HG02852 (cell line): Measurements from ENCODE around the gene MYO1A.

Experiments
- ATAC-seq: cut with Tn5 transposase; IDR thresholded peaks from one replicate; pipeline ENCODE4 v1.9.1; 2021; ENCODE audit warnings: mild to moderate bottlenecking, moderate library complexity; ENCODE audit not compliant: unreplicated experiment

MYO1A gene

GRCh38 chr12:57049890-57050289 is at the start of gene MYO1A:
Gene MYO1A (minus strand): TSS chr12:57050129. CDS start chr12:57048323, 1,806 bp downstream.
- ATAC-seq = no peak

- no peak for ATAC-seq
Measured at GRCh38 chr12:57099047-57099714, 49.3 kb upstream of the MYO1A start.

GRCh38 chr12:57098546-57098945 is 48.6 kb upstream of the MYO1A start:
- no peak for ATAC-seq

GRCh38 chr12:57097554-57097835 is 47.6 kb upstream of the MYO1A start:
- ATAC-seq = no peak

DNA sequence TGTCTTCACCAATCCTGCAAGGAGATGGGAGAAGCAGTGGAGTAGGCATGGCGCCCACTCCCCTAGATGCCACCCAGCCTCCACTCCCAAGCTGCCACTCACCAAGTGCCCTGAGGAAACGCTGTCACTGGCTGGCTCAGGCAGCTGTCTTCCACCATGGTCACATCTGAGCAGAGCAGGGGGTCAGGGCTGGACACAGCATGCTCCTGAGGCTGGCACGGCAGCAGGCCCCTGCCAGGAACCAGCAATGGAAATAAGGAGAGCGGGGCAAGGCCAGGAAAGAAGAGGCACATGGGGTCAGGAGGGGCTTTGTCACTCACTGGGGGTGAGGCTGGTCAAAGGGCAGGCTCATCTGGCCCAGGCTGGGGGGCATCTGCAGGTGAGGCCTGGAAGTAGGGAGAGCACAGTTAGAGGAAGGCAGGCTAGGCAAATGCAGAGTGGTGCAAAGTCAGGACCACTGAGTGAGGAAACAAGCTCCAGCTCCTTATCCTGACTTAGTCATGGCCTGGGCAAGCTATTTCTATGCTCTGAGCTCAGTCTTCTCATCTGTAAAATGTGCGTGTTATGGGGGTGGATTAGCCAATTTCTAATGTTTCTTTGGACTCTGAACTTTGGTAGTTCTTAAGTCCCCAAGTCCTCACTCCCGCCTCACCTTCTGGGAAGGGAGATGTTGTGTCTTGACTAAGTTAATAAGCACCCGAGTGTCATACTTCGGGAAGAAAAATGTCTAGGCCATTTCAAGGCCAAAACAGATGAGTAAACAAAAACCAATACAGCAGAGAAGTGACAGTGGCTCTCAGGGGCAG is 47.0 kb upstream of the MYO1A start:
- no peak for ATAC-seq

DNA sequence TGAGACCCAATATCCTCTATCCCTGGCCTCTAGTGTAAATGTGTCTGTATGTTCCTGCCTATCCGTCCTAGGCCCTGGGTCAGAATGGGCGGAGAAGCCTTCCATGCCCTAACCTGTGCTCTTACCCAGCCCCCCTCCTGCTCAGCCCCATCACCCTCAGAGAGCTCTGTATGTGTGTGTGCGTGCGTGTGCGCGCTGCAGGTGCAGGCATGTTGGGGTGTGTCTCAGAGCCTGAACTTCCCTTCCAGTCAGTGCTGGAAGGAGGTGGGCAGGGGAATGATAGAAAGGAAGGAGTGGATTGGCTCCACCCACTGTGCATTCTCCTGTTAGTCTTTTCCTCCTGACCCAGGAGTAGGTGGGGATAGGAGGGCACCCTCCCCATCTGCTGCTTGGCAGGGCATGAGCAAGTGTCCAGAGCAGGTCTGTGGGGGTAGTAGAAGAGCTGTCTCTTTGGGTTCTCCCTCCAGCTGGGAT is 46.2 kb upstream of the MYO1A start:
- ATAC-seq = no peak

GRCh38 chr12:57095440-57095839 is 45.5 kb upstream of the MYO1A start:
- no peak for ATAC-seq

DNA sequence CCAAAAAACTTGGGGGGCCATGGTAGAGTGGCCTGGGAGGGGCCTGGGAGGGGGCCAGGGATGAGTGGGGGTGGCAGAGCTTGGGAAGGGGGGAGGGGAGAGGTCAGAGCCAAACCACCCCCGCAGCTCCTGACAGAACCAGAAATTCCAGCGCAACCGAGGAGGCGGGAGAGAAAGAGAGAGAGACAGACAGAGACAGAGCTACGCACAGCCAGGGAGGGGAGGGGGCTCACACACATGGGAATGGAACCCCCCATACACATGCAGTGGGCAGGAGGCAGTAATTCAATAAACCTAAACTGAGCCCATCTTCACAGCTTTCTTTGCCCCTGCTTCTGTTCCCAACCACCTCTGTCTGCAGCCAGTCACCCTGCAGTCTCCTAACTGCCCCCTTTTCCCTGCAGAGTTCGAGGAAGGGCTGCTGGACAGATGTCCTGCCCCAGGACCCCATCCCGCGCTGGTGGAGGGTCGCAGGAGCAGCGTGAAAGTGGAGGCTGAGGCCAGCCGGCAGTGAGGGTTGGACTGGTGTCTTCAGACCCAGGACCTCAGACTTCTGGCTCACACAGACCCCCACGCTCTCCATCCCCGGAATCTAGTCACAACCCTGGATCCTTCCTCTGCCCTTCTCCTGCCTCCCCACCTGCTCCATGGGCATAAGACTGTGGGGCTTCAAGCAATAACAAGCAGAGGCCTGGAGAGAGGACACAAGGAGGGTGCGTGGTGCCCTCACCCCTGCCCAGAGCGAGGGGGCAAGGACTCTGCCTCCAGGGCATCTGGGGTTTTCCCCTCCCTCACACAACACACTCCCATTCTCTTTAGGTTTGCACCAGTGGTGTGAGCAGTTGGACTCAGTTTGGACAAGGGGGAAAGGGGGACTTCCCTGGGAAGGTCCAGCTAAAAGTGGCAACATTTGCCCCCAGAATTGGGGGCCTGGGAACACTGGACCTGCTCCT is 44.6 kb upstream of the MYO1A start:
- ATAC-seq = no peak

DNA sequence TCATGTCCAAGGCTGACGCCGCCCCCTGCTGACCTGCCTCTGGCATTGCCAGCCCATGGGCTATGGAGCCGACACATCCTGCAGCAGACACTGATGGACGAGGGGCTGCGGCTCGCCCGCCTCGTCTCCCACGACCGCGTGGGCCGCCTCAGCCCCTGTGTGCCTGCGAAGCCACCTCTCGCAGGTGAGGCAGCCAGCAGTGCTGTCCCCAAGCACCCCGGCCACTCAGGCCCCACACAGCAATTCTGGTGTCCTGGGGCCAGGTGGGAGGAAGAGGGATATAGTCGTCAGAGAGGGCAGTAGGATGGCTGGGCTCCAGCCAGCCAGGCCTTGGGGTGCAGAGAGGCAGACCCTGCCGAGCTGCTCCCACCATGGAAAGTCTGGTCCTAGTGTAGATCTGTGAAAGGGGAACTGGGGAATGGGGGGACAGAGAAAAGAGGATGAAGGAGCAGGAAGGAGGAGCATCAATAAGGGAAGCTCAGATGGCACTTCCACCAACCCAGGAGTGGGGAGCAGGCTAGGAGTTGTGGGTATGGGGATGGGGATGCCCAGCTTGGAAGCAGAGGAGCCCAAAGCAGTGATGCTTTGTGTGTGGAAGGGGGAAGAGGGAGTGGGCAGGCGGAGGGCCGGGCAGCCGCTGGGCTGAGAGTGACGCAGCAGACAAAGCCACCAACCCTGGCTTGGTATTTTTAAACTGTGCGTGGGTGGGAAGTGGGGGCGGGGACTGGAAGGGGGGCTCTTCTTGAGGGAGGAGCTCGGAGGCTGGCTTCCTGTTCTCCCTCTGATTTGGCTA is 43.7 kb upstream of the MYO1A start:
- ATAC-seq = peak; percentile 28

GRCh38 chr12:57092876-57093414 is 43.0 kb upstream of the MYO1A start:
- ATAC-seq = no peak

GRCh38 chr12:57092529-57092862 is 42.6 kb upstream of the MYO1A start:
- ATAC-seq = no peak

DNA sequence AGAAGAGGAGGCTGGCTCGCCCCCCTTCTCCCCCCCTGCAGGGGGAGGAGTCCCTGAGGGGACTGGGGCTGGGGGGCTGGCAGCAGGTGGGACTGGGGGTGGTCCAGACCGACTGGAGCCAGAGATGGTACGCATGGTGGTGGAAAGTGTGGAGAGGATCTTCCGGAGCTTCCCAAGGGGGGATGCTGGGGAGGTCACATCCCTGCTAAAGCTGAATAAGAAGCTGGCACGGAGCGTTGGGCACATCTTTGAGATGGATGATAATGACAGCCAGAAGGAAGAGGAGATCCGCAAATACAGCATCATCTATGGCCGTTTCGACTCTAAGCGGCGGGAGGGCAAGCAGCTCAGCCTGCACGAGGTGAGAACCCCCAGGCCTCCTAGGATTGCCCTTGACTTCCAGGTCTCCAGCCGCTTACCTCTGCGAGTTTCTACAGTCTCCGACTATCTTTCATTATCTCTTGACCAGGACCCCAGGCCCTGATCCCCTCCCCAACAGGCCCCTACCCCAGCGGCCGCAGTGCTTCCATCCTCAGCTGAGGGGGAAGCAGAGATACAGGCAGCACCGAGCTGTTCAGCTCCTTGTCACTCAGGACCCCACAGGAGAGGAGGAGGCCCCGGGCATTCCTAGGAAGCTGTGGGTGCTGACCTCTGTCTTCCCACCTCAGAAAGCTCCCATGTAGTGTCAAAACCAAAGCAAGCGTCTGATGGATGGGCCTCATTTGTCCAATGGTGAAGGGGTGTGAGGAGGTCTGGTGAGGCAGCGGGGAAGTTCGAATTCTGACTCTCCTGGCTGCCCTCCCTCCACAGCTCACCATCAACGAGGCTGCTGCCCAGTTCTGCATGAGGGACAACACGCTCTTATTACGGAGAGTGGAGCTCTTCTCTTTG is 42.0 kb upstream of the MYO1A start:
- ATAC-seq = no peak

DNA sequence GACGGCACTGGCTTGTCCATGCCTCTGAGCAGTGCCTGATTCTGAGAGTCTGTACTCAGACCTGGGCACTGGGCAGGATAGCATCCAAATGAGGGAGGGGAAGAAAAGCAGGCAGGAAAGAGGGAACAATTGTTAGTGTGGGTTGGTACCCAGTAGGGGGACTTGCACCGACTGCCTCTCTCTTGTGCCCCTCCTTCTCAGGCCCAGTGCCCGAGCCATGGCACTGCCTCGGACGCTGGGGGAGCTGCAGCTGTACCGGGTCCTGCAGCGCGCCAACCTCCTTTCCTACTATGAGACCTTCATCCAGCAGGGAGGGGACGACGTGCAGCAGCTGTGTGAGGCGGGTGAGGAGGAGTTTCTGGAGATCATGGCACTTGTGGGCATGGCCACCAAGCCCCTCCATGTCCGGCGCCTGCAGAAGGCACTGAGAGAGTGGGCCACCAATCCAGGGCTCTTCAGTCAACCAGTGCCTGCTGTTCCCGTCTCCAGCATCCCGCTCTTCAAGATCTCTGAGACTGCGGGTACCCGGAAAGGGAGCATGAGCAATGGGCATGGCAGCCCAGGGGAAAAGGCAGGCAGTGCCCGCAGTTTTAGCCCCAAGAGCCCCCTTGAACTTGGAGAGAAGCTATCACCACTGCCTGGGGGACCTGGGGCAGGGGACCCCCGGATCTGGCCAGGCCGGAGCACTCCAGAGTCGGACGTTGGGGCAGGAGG is 41.2 kb upstream of the MYO1A start:
- no peak for ATAC-seq

- ATAC-seq = no peak
Measured at GRCh38 chr12:57090490-57090889, 40.6 kb upstream of the MYO1A start.

DNA sequence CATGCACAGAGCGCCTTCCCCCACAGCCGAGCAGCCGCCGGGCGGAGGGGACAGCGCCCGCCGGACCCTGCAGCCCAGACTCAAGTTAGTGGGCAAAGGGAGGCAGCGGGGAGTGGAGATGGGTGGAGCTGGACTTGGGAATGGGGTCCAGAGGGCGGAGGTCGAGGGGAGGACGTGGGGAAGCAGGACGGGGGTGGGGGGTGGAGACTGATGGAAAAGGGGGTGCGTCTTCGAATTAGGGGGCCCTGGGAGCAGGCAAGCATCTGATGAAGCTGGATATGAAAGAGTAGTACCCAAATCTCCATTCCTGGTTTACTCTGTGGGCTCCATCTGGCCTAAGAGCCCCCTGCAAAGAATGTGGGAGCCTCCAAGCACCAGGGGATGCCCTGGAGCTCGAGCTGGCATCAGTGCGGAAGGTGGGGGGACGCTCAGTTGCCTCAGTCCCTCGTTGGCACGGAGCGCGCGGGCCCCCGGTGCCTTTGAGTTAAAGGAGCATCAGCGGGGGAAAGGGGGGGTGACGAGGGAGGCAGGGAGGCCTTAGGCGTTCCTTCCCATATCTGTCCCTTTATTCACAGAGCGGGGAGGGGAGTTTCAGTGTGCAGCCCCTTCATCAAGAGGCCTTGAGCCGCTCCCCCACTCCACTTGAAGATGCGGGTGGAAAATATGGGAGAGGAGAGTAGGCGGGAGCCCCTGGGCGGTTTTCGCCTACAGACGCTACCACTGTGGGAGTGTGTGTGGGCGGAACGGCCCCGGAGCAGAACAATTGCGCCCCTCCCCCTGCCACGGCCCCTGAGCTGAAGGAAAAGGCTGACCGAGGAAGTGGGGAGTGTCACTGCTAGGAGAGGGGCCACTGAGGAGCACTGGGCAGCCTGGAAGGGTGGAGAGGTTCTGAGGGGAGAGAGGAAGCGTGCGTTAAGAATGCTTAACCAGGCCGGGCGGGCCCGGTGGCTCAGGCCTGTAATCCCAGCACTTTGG is 39.6 kb upstream of the MYO1A start:
- no peak for ATAC-seq

GRCh38 chr12:57088354-57089270 is 38.7 kb upstream of the MYO1A start, which contains the start of gene NAB2:
Gene NAB2 (plus strand): TSS chr12:57089114. CDS start chr12:57089272, 158 bp downstream.
- peak; percentile 45 for ATAC-seq
